Glutamatergic neuron (in vitro differentiated cells): ENCODE data around the gene MAGEE1. TPM values are rescaled to one million over a fixed set of nuclear protein-coding genes. Genes with fewer than 3 reads are reported as not detected.

Experiments used
- DNase-seq: peaks from one replicate; pipeline ENCODE4 v3.0.0; 2022
- H3K27ac Mint-ChIP-seq: one replicate; pipeline ENCODE4 v1.8.0; 2020; ENCODE audit warnings: mild to moderate bottlenecking, mixed read lengths, inconsistent platforms; ENCODE audit not compliant: unreplicated experiment
- H3K27me3 Mint-ChIP-seq: one replicate; pipeline ENCODE4 v1.8.0; 2020; ENCODE audit warnings: mild to moderate bottlenecking, moderate library complexity, mixed read lengths, inconsistent platforms; ENCODE audit not compliant: unreplicated experiment
- H3K36me3 Mint-ChIP-seq: one replicate; pipeline ENCODE4 v1.8.0; 2020; ENCODE audit warnings: mild to moderate bottlenecking, mixed read lengths, inconsistent platforms; ENCODE audit not compliant: unreplicated experiment
- H3K4me1 Mint-ChIP-seq: one replicate; pipeline ENCODE4 v1.8.0; 2020; ENCODE audit warnings: mild to moderate bottlenecking, low read depth, mixed read lengths, inconsistent platforms; ENCODE audit not compliant: unreplicated experiment
- H3K4me3 Mint-ChIP-seq: one replicate; pipeline ENCODE4 v1.8.0; 2020; ENCODE audit warnings: mild to moderate bottlenecking, mixed read lengths, inconsistent platforms; ENCODE audit not compliant: unreplicated experiment
- H3K9me3 Mint-ChIP-seq: one replicate; pipeline ENCODE4 v1.8.0; 2020; ENCODE audit warnings: mild to moderate bottlenecking, moderate library complexity, mixed read lengths, inconsistent platforms; ENCODE audit not compliant: unreplicated experiment
- total RNA-seq: library from RNA; stranded (reverse); fragmentation: NEBNext Ultra II Directional; extraction: Animal tissue kit (Norgen Biotek cat#: 25700); gene quantifications from one replicate; pipeline ENCODE4 v1.2.1, GENCODE V29; 2021; ENCODE audit not compliant: unreplicated experiment
- TF ChIP-seq, protein P1 (sequence below): fragments of 200-600 bp; sonication (generic); IDR thresholded peaks from one replicate; pipeline ENCODE4 v1.5.0; 2021; ENCODE audit not compliant: partially characterized antibody, unreplicated experiment

The MAGEE1 gene
- total RNA-seq, 1 donor from 2014 or later = 7.1 TPM

DNA sequence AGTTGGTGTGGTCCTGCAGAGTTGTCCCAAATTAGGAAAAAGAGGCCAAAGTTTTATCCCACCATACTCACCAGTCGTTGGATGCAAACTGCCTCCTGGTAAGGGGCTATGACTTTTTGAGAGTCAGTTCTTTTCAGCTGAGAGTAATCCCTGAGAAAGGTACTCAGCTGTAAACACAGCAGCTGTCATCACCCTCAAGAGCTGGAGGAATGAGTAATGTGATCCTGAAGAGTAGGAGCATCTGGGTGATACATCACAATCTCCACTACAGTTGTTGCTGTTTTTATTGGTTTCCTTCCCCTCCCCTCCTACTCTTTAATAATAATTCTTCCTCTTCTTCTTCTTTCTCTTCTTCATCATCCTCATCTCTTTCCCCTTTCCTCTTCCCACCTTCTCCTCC lies 5.7 kb downstream of the MAGEE1 start:
- peaks cover 3% of the 10 kb centered on the region for H3K27me3 Mint-ChIP-seq
- H3K4me3 Mint-ChIP-seq = no peak overlapping the region
- H3K4me1 Mint-ChIP-seq = no peaks in the 10 kb centered on the region
- no peak overlapping the region for H3K27ac Mint-ChIP-seq
- H3K36me3 Mint-ChIP-seq = no peaks in the 10 kb centered on the region
- DNase-seq = no peak
- no peaks in the 10 kb centered on the region for H3K9me3 Mint-ChIP-seq
- TF ChIP-seq, protein P1, sequence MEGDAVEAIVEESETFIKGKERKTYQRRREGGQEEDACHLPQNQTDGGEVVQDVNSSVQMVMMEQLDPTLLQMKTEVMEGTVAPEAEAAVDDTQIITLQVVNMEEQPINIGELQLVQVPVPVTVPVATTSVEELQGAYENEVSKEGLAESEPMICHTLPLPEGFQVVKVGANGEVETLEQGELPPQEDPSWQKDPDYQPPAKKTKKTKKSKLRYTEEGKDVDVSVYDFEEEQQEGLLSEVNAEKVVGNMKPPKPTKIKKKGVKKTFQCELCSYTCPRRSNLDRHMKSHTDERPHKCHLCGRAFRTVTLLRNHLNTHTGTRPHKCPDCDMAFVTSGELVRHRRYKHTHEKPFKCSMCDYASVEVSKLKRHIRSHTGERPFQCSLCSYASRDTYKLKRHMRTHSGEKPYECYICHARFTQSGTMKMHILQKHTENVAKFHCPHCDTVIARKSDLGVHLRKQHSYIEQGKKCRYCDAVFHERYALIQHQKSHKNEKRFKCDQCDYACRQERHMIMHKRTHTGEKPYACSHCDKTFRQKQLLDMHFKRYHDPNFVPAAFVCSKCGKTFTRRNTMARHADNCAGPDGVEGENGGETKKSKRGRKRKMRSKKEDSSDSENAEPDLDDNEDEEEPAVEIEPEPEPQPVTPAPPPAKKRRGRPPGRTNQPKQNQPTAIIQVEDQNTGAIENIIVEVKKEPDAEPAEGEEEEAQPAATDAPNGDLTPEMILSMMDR = no peak

- no peaks in the 10 kb centered on the region for H3K9me3 Mint-ChIP-seq
- H3K27ac Mint-ChIP-seq = no peak overlapping the region
- H3K4me3 Mint-ChIP-seq = no peak overlapping the region
- no peak for DNase-seq
- peaks cover 3% of the 10 kb centered on the region for H3K27me3 Mint-ChIP-seq
- TF ChIP-seq, protein P1 = no peak
- H3K36me3 Mint-ChIP-seq = no peaks in the 10 kb centered on the region
- no peaks in the 10 kb centered on the region for H3K4me1 Mint-ChIP-seq
Measured at GRCh38 chrX:76434103-76434741, 6.7 kb downstream of the MAGEE1 start.

DNA sequence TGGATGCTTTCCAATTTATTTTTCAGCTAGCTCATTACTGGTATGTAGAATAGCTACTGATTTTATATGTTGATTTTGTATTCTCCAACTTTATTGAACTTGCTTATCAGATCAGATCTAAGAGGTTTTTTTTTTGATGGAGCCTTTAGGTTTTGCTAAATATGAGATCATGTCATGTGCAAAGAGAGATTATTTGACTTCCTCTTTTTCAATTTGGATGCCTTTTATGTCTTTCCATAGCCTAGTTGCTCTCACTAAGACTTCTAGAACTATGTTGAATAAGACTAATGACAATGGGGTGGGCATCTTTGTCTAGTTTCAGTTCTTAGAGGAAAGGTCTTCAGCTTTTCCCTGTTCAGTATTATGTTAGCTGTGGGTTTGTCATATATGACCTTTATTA lies 11.7 kb downstream of the MAGEE1 start:
- DNase-seq = no peak
- peaks cover 3% of the 10 kb centered on the region for H3K27me3 Mint-ChIP-seq
- no peak overlapping the region for H3K27ac Mint-ChIP-seq
- H3K4me3 Mint-ChIP-seq = no peak overlapping the region
- no peaks in the 10 kb centered on the region for H3K4me1 Mint-ChIP-seq
- H3K9me3 Mint-ChIP-seq = no peaks in the 10 kb centered on the region
- TF ChIP-seq, protein P1 = no peak
- H3K36me3 Mint-ChIP-seq = no peaks in the 10 kb centered on the region

DNA sequence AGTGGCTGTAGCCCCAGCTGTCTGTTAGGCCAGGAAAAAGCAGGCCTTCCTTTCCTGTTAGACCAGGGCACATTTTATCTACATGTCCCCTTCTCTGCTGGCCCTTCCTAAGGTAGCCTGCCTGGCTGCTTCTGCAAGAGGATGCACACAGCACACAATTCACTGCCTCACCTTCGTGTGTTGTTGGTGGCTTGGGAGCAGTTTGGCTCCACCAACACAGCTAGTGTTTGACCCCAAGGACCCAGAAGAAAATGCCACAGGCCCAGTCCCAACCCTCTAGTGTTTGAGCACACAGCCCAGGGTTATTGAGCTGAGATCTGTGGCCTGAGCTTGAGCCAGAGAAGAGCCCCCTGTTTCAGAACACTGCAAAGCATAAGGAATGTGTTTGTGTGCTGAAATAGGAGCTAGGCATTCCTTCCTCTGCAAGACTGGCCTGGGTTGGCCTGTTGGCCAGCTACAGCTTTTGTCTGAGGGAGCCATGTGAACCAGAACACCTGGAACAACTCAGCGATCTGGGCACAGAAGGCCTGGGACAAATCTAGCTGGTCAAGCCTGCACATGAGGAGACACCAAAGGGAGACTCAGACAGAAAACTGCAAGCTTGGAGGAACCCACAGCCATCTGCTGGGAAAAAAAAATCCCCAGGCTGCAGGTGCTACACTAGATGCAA lies 26.4 kb downstream of the MAGEE1 start:
- no peaks in the 10 kb centered on the region for H3K4me1 Mint-ChIP-seq
- H3K9me3 Mint-ChIP-seq = no peaks in the 10 kb centered on the region
- no peak for DNase-seq
- TF ChIP-seq, protein P1 = no peak
- no peak overlapping the region for H3K4me3 Mint-ChIP-seq
- H3K36me3 Mint-ChIP-seq = no peaks in the 10 kb centered on the region
- no peaks in the 10 kb centered on the region for H3K27me3 Mint-ChIP-seq
- no peak overlapping the region for H3K27ac Mint-ChIP-seq

GRCh38 chrX:76454456-76454927 lies 27.0 kb downstream of the MAGEE1 start:
- H3K4me3 Mint-ChIP-seq = no peak overlapping the region
- no peaks in the 10 kb centered on the region for H3K27me3 Mint-ChIP-seq
- H3K27ac Mint-ChIP-seq = no peak overlapping the region
- no peaks in the 10 kb centered on the region for H3K4me1 Mint-ChIP-seq
- no peaks in the 10 kb centered on the region for H3K9me3 Mint-ChIP-seq
- no peaks in the 10 kb centered on the region for H3K36me3 Mint-ChIP-seq
- TF ChIP-seq, protein P1 = peak; percentile 44
- no peak for DNase-seq
